ENCODE results near the gene SHROOM4.

The SHROOM4 gene

GRCh38 chrX:50718776-50719175 is 95.2 kb downstream of the SHROOM4 start:
- no peak for TF ChIP-seq POLR2AphosphoS5 (IDR thresholded peaks at IDR 0.05; ENCODE audit: low read depth, low read length)
- TF ChIP-seq SIN3A (IDR thresholded peaks at IDR 0.05; ENCODE audit: borderline replicate concordance, insufficient read depth, low read length): no peak
- TF ChIP-seq TAF1 (IDR thresholded peaks at IDR 0.05; ENCODE audit: borderline replicate concordance, insufficient read depth, low read length): no peak
- TF ChIP-seq FOXP2 (optimal IDR thresholded peaks at IDR 0.05; ENCODE audit: borderline replicate concordance, extremely low read depth, extremely low read length, insufficient read depth): no peak
- TF ChIP-seq REST (IDR thresholded peaks at IDR 0.05; ENCODE audit: insufficient read depth in 1 of 2, low read depth in 2 of 2, low read length in 2 of 2): no peak

GRCh38 chrX:50716706-50717105 is 97.3 kb downstream of the SHROOM4 start:
- TF ChIP-seq REST (IDR thresholded peaks at IDR 0.05; ENCODE audit: insufficient read depth in 1 of 2, low read depth in 2 of 2, low read length in 2 of 2) (no peak), TAF1 (IDR thresholded peaks at IDR 0.05; ENCODE audit: borderline replicate concordance, insufficient read depth, low read length) (no peak), SIN3A (IDR thresholded peaks at IDR 0.05; ENCODE audit: borderline replicate concordance, insufficient read depth, low read length) (no peak), FOXP2 (optimal IDR thresholded peaks at IDR 0.05; ENCODE audit: borderline replicate concordance, extremely low read depth, extremely low read length, insufficient read depth) (no peak), POLR2AphosphoS5 (IDR thresholded peaks at IDR 0.05; ENCODE audit: low read depth, low read length) (no peak)

DNA sequence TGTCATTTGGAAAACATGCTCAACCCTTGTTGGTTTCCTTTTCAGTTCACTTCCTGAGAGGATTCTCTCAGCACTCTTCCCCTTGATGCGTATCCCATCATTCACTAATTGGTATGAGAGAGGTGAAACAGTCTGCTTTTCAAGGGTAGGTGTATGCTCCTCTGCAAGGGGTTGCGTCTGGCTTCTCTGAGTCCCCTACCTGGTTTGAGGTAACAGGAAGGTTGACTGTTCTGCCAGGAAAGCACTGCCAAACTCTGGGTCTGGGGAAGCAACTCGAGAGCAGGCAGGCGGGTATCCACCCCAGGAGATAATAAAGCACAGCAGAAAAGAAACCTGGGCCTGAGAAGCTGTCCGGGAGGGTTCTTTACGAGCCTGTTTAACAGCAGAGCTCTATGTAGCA is 101.2 kb downstream of the SHROOM4 start:
- TF ChIP-seq POLR2AphosphoS5 (IDR thresholded peaks at IDR 0.05; ENCODE audit: low read depth, low read length) (no peak), FOXP2 (optimal IDR thresholded peaks at IDR 0.05; ENCODE audit: borderline replicate concordance, extremely low read depth, extremely low read length, insufficient read depth) (no peak), REST (IDR thresholded peaks at IDR 0.05; ENCODE audit: insufficient read depth in 1 of 2, low read depth in 2 of 2, low read length in 2 of 2) (no peak), SIN3A (IDR thresholded peaks at IDR 0.05; ENCODE audit: borderline replicate concordance, insufficient read depth, low read length) (no peak), TAF1 (IDR thresholded peaks at IDR 0.05; ENCODE audit: borderline replicate concordance, insufficient read depth, low read length) (no peak)

- TF ChIP-seq FOXP2 (optimal IDR thresholded peaks at IDR 0.05; ENCODE audit: borderline replicate concordance, extremely low read depth, extremely low read length, insufficient read depth): no peak
- TF ChIP-seq REST (IDR thresholded peaks at IDR 0.05; ENCODE audit: insufficient read depth in 1 of 2, low read depth in 2 of 2, low read length in 2 of 2): no peak
- TF ChIP-seq POLR2AphosphoS5 (IDR thresholded peaks at IDR 0.05; ENCODE audit: low read depth, low read length): no peak
- no peak for TF ChIP-seq TAF1 (IDR thresholded peaks at IDR 0.05; ENCODE audit: borderline replicate concordance, insufficient read depth, low read length)
- no peak for TF ChIP-seq SIN3A (IDR thresholded peaks at IDR 0.05; ENCODE audit: borderline replicate concordance, insufficient read depth, low read length)
Observed at GRCh38 chrX:50711907-50712306, 102.1 kb downstream of the SHROOM4 start.
